22Rv1 (cell line): ENCODE data around the gene SLC39A8.

Experiments used
- CTCF ChIP-seq: fragments of 450-650 bp; IDR thresholded peaks from 2 replicates; pipeline ENCODE4 v1.5.1; 2017; ENCODE audit warnings: mild to moderate bottlenecking
- ZFX ChIP-seq: fragments of 450-650 bp; IDR thresholded peaks from 2 replicates; pipeline ENCODE4 v1.6.1; 2017; ENCODE audit warnings: antibody characterized with exemption, borderline replicate concordance

GRCh38 chr4:102344954-102345794 lies at the start of gene SLC39A8:
- TF ChIP-seq CTCF, result peak; percentile 93
- TF ChIP-seq ZFX, result no peak
